GM12872 (cell line): ENCODE results near the gene EIF4E3.

Source experiments
- TF ChIP-seq, protein P1 (sequence below): IDR thresholded peaks from 3 replicates; pipeline ENCODE4 v1.5.1; 2011; ENCODE audit warnings: low read depth, mild to moderate bottlenecking, low read length, moderate library complexity; ENCODE audit not compliant: insufficient read depth

The EIF4E3 gene

DNA sequence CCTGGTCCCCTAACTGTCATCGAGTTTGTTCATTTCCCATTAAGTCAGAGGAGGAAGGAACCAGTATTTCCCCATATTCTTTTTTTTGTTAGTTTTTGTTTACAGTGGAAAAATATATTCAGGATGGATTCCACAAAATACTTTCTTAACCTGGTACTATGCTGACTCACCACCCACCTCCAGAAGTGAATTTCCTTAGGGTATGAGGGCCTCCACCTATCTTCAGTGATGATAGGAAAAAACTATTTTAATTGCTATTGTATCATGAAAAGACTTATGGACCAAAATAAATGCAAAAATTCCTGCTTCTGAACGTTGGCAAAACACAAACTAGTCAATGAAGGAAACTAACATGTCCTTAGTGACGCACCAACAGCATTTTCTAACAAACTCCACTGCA, 77.5 kb downstream of the EIF4E3 start:
- TF ChIP-seq, protein P1, sequence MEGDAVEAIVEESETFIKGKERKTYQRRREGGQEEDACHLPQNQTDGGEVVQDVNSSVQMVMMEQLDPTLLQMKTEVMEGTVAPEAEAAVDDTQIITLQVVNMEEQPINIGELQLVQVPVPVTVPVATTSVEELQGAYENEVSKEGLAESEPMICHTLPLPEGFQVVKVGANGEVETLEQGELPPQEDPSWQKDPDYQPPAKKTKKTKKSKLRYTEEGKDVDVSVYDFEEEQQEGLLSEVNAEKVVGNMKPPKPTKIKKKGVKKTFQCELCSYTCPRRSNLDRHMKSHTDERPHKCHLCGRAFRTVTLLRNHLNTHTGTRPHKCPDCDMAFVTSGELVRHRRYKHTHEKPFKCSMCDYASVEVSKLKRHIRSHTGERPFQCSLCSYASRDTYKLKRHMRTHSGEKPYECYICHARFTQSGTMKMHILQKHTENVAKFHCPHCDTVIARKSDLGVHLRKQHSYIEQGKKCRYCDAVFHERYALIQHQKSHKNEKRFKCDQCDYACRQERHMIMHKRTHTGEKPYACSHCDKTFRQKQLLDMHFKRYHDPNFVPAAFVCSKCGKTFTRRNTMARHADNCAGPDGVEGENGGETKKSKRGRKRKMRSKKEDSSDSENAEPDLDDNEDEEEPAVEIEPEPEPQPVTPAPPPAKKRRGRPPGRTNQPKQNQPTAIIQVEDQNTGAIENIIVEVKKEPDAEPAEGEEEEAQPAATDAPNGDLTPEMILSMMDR, result no peak

DNA sequence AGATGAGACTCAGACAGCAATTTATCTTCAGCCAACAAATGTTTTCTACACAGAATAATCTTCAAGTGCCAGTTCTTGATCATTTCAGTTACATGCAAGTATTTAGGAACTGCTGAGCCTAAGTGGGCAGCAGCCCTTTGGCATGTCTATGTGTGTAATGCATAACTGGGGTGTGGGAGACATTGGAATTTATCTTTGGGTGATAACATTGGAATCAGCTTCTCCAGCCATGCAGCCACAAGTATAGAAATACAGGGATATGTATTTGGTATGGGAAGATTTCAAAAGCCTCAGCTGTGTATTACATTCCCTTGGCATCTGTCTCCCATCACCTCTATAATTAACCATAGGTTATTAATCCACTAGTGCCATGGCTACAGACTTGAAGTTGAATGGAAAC, 78.2 kb downstream of the EIF4E3 start:
- TF ChIP-seq, protein P1, result no peak

DNA sequence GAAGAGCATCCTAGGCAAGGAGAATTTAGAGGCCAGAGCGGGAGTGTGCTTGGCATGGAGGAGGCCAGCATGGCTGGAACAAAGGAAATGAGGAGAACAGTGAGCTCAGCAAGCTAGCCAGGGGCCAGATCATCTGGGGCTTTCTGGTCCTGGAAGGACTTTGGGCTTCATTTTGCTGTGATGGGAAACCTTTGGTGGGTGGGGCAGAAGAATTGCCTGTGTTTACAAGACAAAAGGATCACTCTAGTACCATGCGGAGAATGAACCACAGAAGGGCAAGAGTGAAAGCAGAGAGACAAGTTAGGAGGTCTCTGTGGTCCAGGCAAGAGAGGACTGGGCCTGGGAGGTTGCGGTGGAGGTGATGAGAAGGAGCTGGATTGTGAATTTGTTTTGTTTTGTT, 80.1 kb downstream of the EIF4E3 start:
- TF ChIP-seq, protein P1, result no peak

DNA sequence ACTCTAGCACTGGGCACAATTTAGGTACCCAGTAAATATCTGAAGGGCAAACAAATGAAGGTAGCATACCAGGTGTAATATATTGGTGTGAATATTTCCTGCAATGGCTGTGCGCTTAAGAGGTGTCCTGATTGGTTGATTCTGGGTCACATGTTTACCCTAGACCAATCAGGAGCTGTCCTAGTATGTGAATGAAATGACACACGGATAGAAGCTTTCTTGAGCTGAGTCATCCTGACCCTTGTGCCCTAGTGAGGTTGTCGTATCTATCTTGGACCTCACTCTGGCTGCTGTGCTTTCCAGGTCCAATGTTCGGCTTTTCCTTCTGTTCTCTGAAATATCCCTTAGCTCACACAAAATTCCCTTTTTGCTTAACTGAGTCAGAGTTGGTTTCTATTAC, 83.5 kb downstream of the EIF4E3 start:
- TF ChIP-seq, protein P1, result no peak

DNA sequence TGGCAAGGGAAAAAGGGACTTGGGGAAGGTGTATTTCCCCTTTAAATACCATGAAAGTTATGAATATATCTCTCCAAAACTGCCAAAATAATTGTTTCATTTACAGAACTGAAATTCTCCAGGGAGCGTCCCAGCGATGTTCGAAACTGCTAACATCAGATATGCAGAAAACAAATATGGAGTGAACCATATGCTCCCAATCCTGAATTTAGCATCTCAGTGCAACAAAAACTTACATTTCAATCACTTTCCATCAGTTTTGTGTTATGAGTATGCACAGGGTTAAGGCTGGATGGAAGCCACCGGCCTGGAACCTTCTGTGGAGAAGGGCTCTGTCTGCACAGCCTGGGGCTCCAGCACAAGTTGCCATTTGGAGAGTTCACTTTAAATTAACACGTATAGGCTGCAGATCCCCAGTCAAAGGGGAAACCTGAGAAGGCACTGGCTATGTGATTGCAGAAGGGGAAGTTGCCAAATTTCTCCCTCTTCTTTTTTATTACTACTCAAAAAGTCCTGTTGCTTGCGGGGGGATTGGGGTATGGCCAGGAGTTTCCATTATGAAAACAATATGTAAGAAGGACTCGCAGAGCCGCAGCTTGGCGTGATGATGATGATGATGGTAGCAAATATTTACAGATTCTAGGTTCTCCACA, 84.7 kb downstream of the EIF4E3 start:
- TF ChIP-seq, protein P1, result no peak

DNA sequence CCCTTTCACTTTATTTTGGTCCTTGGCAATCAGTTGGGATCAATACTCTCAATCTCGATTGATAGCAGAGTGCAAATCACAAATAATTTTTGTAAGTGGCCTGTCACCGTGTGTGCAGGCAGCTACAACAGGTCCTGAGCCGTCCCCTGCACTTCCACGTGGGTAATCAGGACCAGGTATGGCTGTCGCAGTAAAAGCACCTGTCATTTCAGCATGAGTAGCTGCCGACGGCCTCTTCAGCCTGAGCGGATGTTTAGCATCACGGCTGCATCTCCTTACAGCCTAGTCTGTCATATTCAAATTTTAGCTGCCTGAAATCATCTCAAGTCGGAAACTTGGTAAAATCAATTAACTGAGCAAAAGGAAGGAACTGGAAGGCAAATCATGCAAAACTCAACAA, 88.7 kb downstream of the EIF4E3 start:
- TF ChIP-seq, protein P1, result no peak

DNA sequence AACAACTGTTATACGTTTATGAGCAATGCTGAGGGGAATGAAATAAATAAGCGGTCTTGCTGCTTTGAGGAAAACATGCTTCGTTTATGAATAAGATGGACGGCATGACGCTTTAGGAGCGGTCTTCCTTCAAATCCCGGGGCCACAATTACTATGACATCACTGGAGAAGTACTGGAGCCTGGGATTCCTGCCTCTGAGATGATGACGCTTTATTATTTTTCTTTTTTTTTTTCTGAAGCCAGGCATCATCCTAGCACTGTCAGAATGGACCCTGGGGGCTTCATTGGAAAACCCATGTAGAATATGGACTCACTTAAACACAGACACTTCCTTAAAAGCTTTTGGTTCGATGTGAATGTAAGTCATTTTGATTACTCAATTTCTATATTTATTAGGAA, 89.2 kb downstream of the EIF4E3 start:
- TF ChIP-seq, protein P1, result no peak
